Endothelial cell of umbilical vein (primary cell): ENCODE data around the gene DPYD. TPM values are rescaled to one million over a fixed set of nuclear protein-coding genes. Genes with fewer than 3 reads are reported as not detected.

ENCODE experiments used
- BruUV-seq: library from RNA; stranded (reverse); fragments of 400-500 nt; replicated peaks from 2 replicates; lab custom pipeline; 2021; lab: Mats Ljungman, UMichigan
- CTCF ChIA-PET: fragments of 300-600, 350-600 bp; sonication (Branson Sonifier 250); formaldehyde crosslinking; loops from one replicate; lab custom pipeline; 2021; ENCODE audit warnings: antibody characterized with exemption, inconsistent platforms; lab: Charles Lee
- POLR2A ChIA-PET: fragments of 300-600, 350-600 bp; sonication (Branson Sonifier 250); formaldehyde crosslinking; loops from one replicate; lab custom pipeline; 2021; ENCODE audit warnings: antibody characterized with exemption, inconsistent platforms; lab: Charles Lee
- DNase-seq: peaks from one replicate; pipeline ENCODE4 v3.0.0-alpha.2; 2011; ENCODE audit warnings: low read depth, low spot score
- FAIRE-seq: peaks from 2 replicates; lab custom pipeline; 2011; peaks lifted over from hg19 to GRCh38; lab: Jason Lieb, UNC
- H2AFZ ChIP-seq: 2 replicates; pipeline ENCODE4 v1.6.0; 2012; ENCODE audit warnings: low read depth, low read length, control low read depth, inconsistent platforms
- H3K27ac ChIP-seq: 2 replicates; pipeline ENCODE4 v1.5.1; 2011; ENCODE audit warnings: low read depth, mild to moderate bottlenecking, control low read depth, low read length, moderate library complexity; ENCODE audit not compliant: insufficient read depth
- H3K27me3 ChIP-seq, 2 experiments: 2 replicates each; pipeline versions ENCODE4 v1.6.0 to v1.6.1; 2011; ENCODE audit warnings: low read length in 2 of 2, mixed read lengths in 1 of 2; ENCODE audit not compliant: control insufficient read depth in 2 of 2, insufficient read depth in 2 of 2
- H3K36me3 ChIP-seq, 2 experiments: 2 replicates in 1 of 2; 3 replicates in 1 of 2; pipeline ENCODE4 v1.5.1; 2011; ENCODE audit warnings: low read length in 2 of 2, mild to moderate bottlenecking in 1 of 2, moderate library complexity in 1 of 2; ENCODE audit not compliant: control insufficient read depth in 2 of 2, insufficient read depth in 2 of 2; ENCODE audit errors: extremely low read depth in 1 of 2
- H3K4me1 ChIP-seq: 3 replicates; pipeline ENCODE4 v1.5.1; 2011; ENCODE audit warnings: mild to moderate bottlenecking, low read length; ENCODE audit not compliant: control insufficient read depth, insufficient read depth; ENCODE audit errors: extremely low read depth
- H3K4me2 ChIP-seq: 2 replicates; pipeline ENCODE4 v1.6.1; 2011; ENCODE audit warnings: low read length, control low read depth, mixed read lengths; ENCODE audit not compliant: insufficient read depth
- H3K4me3 ChIP-seq, 3 experiments: fragments of 200-600 bp in 1 of 3; sonication (generic), shearing (Covaris generic) in 1 of 3; replicated peaks in 1 of 3; 2 replicates each; pipeline ENCODE4 v1.5.1; 2011 to 2016; ENCODE audit warnings: control low read depth in 3 of 3, low read length in 3 of 3, mild to moderate bottlenecking in 2 of 3, inconsistent platforms in 1 of 3, low read depth in 1 of 3, moderate library complexity in 1 of 3; ENCODE audit not compliant: insufficient read depth in 1 of 3
- H3K79me2 ChIP-seq: 2 replicates; pipeline ENCODE4 v1.6.0; 2012; ENCODE audit warnings: low read length, inconsistent platforms; ENCODE audit not compliant: control insufficient read depth, insufficient read depth
- H3K9ac ChIP-seq: replicated peaks from 2 replicates; pipeline ENCODE3; 2011; ENCODE audit warnings: low read length, control low read depth; ENCODE audit not compliant: insufficient read depth; ENCODE audit errors: extremely low read depth
- H3K9me1 ChIP-seq: replicated peaks from 3 replicates; pipeline ENCODE4 v1.6.0; 2011; ENCODE audit warnings: mild to moderate bottlenecking, low read length; ENCODE audit not compliant: control insufficient read depth, insufficient read depth; ENCODE audit errors: extremely low read depth
- H3K9me3 ChIP-seq: replicated peaks from 2 replicates; pipeline ENCODE4 v1.5.1; 2012; ENCODE audit warnings: low read length, inconsistent platforms; ENCODE audit not compliant: control insufficient read depth, insufficient read depth
- H4K20me1 ChIP-seq: replicated peaks from 2 replicates; pipeline ENCODE3; 2011; ENCODE audit warnings: mild to moderate bottlenecking, low read length; ENCODE audit not compliant: control insufficient read depth, insufficient read depth; ENCODE audit errors: extremely low read depth
- CTCF ChIP-seq, 2 donors: IDR thresholded peaks; 1 replicate in 1 of 2; 2 replicates in 1 of 2; pipeline ENCODE4 v1.5.1; 2011; ENCODE audit warnings: low read length in 2 of 2, mild to moderate bottlenecking in 2 of 2, moderate library complexity in 2 of 2, control low read depth in 1 of 2, inconsistent platforms in 1 of 2, low read depth in 1 of 2; ENCODE audit not compliant: insufficient read depth in 1 of 2; ENCODE audit errors: extremely low read depth in 1 of 2
- EZH2 ChIP-seq: IDR thresholded peaks from 2 replicates; pipeline ENCODE4 v1.6.1; 2012; ENCODE audit warnings: borderline replicate concordance, low read depth, mild to moderate bottlenecking, moderate library complexity, low read length, inconsistent platforms; ENCODE audit not compliant: severe bottlenecking
- FOS ChIP-seq: IDR thresholded peaks from 2 replicates; pipeline ENCODE4 v1.6.1; 2011; ENCODE audit warnings: mild to moderate bottlenecking, low read length, moderate library complexity, borderline replicate concordance; ENCODE audit not compliant: insufficient read depth
- GATA2 ChIP-seq: IDR thresholded peaks from 2 replicates; pipeline ENCODE4 v1.7.0; 2011; ENCODE audit warnings: low read depth, mild to moderate bottlenecking, moderate library complexity, mixed read lengths, low read length; ENCODE audit not compliant: insufficient read length, insufficient read depth
- JUN ChIP-seq: IDR thresholded peaks from 2 replicates; pipeline ENCODE4 v1.6.1; 2011; ENCODE audit warnings: borderline replicate concordance, low read depth; ENCODE audit not compliant: insufficient read length, insufficient read depth
- MYC ChIP-seq: IDR thresholded peaks from one replicate; pipeline ENCODE4 v1.6.1; 2011; ENCODE audit warnings: mild to moderate bottlenecking, low read depth, low read length
- POLR2A ChIP-seq: IDR thresholded peaks from 2 replicates; pipeline ENCODE4 v1.6.1; 2012; ENCODE audit warnings: low read depth, mild to moderate bottlenecking, control low read depth, low read length
- POLR2AphosphoS5 ChIP-seq: IDR thresholded peaks from 2 replicates; pipeline ENCODE4 v1.6.1; 2012; ENCODE audit warnings: low read depth, mild to moderate bottlenecking, control low read depth, low read length, moderate library complexity; ENCODE audit not compliant: insufficient read depth
- dilution Hi-C: fragments of 300-500 bp; cut with MboI; formaldehyde crosslinking; loops from one replicate; pipeline ENCODE4 v1.15.0; 2019; ENCODE audit warnings: low sequenced_read_pairs; ENCODE audit not compliant: extremely low pct_ligation_motif_present
- intact Hi-C: fragments of 100-400 bp; cut with micrococcal nuclease; formaldehyde crosslinking; loops from one replicate; pipeline ENCODE4 v1.10.0; 2022
- polyA plus RNA-seq, 4 experiments: library from polyadenylated mRNA; depleted of rRNA in 3 of 4; stranded (reverse) in 3 of 4; unstranded in 1 of 4; fragments of >200 nt; gene quantifications; 2 replicates each; pipeline versions ENCODE4 v1.2.1 to v1.2.3, GENCODE V29; 2011 to 2012; ENCODE audit warnings: missing spikeins in 1 of 4
- total RNA-seq: library from RNA; stranded (reverse); gene quantifications from 2 replicates; pipeline ENCODE4 v1.2.3, GENCODE V29; 2021
- TF ChIP-seq, protein P1 (sequence below): IDR thresholded peaks from 2 replicates; pipeline ENCODE4 v1.6.1; 2011; ENCODE audit not compliant: insufficient read depth, insufficient read length

The DPYD gene
- total and polyA plus RNA-seq, 2 donors (not counting 3 experiments of a cell fraction or from before 2014, with no cell fraction given) = 4.6 to 15.1 TPM

GRCh38 chr1:97919585-97920261 is 1.1 kb downstream of the DPYD start:
- ChIA-PET POLR2A (interaction anchor here (1.2 kb wide), 1 partner anchor 16 kb away, joined by 3 read pairs; no protein-coding TSS in a partner anchor), CTCF (interaction anchor here (0.9 to 4.3 kb wide), 15 partner anchors 10 to 548 kb away, joined by 3 to 33 read pairs (median 5); no protein-coding TSS in a partner anchor)
- Histone ChIP-seq H3K4me1 (peaks cover 13% of the 10 kb centered on the region), H3K9ac (peak overlapping the region; percentile 89), H3K9me1 (no peaks in the 10 kb centered on the region), H3K79me2 (peaks cover 9% of the 10 kb centered on the region), H3K27ac (peak overlapping the region; percentile 16), H3K4me3 (peak overlapping the region; percentile 94 to 97 (median 97)), H3K36me3 (no peaks in the 10 kb centered on the region), H3K4me2 (peak overlapping the region; percentile 96), H2AFZ (peak overlapping the region; percentile 34), H3K27me3 (no peaks in the 10 kb centered on the region), H3K9me3 (no peaks in the 10 kb centered on the region), H4K20me1 (no peaks in the 10 kb centered on the region)
- DNase-seq (peak; percentile 43), FAIRE-seq (no peak)
- intact Hi-C loops = loop anchor here (1.0 to 5.0 kb wide), 3 partner anchors 13 to 129 kb away; no protein-coding TSS in a partner anchor
- dilution Hi-C loops = no loop called here
- BruUV-seq = TSS peak; percentile 22
- TF ChIP-seq POLR2A (no peak), GATA2 (no peak), FOS (no peak), MYC (no peak), EZH2 (no peak), POLR2AphosphoS5 (no peak), JUN (no peak), CTCF (IDR thresholded peaks at IDR 0.05; ENCODE audit: extremely low read depth in 1 of 2, insufficient read depth in 1 of 2, low read depth in 1 of 2, low read length in 2 of 2) (no peak)
- TF ChIP-seq, protein P1, sequence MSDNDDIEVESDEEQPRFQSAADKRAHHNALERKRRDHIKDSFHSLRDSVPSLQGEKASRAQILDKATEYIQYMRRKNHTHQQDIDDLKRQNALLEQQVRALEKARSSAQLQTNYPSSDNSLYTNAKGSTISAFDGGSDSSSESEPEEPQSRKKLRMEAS = no peak
